Measurements from ENCODE around the gene ADSS1.
"Not testable (repeated sequence)": the region's sequence is repeated elsewhere in the genome, so short reads cannot be mapped to it uniquely, and the experiment has no call there.

The ADSS1 gene

DNA sequence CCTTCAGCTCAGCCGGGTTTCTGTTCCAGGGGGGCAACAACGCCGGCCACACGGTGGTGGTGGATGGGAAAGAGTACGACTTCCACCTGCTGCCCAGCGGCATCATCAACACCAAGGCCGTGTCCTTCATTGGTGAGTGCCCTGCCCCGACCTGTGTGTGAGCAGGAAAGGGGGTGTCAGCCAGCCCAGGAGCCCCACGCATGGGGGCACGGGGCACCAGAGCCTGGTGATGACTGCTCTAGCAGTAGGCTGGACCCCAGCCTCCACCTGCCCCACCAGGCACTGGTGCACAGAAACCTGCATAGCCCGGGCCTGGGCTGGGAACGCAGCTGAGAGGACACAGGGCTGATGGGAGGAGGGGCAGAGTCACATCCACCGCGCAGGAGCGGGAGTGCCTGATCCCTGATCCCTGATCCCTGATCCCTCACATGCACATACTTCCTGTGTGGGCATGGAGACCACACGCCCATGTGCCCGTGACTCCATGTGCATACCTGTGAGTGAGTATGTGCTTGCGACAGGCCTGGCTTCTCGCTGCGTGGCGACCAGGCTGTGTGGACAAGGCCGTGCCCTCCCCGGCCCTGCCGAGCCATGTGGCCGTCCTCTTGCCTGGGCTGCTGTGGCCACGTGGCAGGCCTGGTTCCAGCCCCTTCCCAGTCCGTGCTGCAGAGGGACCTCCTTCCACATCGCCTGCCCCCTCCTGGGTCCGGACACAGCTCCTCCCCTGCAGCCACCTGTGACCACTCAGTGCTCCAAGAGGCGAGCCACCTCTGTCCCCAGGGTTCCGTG is 11.2 kb downstream of the ADSS1 start:
- no peak for DNase-seq

DNA sequence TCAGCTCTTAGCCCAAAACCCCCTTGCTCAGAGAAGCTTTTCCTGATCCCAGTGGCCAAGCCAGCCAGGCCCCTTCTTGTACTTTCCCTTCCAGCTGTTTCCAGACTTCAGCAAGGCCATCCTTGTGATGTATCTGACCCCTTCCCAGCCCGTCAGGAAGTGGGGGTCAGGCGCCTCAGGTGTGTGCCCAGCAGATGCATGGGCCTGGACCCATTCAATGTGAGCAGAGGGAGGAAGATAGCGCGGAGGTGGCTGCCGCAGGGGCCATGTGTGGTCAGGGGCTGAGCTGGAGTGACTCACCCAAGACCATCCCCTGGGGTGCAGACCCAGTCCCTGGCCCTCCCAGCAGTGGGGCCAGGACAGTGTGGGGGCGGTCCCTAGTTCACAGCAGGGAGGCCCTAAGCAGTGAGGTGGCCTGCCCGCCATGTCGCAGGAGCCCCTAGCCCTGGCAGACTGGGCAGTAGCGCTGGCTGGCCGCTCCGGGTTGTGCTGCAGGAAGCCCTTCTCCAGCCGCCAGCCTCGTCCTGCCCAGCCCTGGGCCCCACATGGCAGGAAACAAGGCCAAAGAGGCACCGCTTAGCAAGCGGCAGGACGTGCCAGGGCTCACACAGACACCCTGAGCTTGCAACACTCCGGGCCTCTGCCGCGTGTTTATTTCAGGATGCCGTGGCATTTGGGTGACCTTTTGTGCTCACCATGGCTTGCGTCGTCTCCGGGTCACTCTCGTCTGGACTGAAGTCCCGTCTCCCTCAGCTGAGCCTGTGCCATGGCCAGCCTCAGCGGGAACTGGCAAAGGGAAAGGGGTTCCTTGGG is 12.0 kb downstream of the ADSS1 start:
- no peak for DNase-seq

DNA sequence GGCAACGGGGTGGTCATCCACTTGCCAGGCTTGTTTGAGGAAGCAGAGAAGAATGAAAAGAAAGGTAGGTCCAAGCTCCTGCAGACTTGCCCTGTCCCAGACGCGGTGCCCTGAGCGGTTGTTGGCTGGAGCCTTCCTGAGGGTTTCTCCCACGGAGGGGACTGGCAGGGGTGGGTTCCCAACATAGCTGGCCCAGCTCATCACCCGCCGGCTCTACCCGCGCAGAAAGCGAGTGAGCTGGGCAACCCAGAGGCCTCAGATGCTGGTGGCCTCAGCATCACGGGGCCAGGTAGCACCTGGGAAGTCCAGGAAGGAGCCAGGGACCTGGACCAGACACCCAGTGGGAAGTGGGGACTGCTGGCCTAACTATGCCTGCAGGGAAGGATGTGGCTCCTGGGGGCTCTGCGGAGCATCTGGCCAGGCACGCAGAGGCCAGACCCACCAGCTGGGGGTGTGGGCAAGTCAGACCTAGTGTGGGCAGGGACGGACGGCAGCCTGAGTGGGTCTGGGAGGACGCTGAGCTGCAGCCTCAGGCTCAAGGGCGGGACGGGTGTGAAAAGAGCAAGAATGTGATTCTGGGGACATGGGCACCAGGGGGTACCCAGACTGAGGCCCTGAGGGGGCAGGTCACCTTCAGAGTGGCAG is 14.5 kb downstream of the ADSS1 start:
- DNase-seq: no peak

DNA sequence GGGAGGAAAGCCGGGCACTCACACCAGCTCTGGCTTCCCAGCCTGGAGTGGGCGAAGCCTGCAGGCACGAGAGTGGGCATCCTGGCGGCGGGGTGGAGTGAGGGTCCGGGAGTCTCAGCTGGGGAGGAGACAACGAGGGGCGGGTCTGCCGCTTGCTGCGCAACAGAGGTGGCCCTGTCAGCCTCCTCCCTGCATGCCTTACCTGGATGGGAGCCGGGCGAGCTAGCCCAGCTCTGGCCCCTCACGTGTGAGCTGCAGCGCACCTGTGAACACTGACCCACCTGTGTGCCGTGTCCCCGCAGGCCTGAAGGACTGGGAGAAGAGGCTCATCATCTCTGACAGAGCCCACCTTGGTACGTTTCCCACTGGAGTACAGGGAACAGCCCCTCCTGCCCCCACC is 15.0 kb downstream of the ADSS1 start:
- no peak for DNase-seq

DNA sequence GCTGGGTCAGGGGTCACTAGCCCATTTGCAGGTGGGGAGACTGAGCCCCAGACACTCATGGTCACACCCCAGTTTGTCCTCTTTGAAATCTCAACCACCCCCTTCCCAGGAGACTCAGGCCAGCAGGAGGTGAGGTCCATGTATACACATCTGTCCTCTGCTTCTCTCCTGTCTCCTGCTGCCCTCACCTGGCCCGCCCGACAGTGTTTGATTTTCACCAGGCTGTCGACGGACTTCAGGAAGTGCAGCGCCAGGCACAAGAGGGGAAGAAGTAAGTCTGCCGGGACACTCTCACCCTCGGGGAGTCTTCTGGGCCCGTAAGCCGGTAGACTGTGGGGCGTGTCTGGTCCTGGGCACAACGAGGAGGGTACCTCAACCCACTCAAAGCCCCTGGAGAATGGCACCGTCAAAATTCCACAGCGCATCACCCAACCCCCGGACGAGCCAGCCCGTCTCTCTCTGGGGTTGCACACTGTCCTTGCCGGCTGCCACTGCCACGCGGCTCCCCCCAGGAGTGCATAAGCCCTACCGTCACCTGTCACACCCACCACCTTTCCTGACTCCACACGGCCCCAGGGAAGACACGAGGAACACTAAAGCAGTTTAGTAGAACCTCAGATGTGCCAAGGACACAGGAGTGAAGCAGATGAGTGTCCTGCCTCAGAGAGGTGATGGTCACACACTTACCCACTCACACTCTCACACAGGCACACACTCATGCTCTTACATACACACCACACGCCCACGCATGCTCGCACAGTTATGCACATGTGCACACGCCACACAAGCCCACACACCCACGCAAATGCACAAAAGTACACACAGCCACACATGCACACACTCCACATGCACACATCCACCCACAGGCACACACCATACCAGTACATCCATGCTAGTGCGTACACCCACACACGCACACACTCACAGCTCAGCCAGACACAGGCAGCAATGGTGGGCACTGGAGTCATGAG is 15.8 kb downstream of the ADSS1 start:
- no peak for DNase-seq

DNA sequence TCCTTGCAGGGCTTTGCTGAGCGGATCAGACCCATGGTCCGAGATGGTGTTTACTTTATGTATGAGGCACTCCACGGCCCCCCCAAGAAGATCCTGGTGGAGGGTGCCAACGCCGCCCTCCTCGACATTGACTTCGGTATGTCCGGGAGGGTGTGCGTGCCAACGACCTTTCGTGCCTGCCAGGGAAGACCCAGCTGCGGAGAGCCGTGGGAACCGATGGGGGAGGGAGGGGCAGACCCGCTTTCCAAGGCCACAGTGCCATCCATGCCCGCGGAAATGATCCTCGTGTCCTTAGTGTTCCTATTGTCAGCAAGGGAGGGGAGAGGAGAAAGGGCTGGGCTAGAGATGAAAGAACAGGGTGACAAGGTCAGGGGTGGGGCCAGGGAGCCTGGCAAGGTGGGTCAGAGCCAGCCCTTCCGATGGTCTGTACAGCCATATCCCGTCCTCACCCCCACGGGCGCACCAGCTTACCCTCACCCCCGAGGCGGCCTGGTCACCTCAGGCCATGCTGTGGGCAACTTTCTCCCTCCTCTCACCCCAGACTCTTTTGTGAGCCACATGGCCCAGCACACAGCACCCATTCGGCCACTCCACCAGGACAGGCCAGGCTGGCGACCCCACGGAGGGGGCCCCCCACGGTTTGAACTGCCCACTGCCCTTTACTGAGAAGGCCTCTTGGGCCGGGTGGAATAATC is 17.2 kb downstream of the ADSS1 start:
- no peak for DNase-seq

DNA sequence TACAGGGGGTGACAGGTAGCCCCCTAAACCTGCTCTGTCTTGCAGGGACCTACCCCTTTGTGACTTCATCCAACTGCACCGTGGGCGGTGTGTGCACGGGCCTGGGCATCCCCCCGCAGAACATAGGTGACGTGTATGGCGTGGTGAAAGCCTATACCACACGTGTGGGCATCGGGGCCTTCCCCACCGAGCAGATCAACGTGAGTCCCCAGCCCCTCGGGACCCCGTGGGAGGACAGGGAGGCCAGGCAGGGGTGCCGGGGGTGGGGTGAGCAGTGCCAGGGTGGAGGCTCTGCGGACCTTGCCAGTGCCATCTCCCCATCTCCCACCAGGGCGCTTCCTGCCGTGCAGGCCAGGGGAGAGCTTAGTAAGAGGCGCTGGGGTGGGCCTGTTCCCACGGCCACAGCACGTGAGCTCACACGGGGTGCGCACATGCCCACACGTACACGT is 17.8 kb downstream of the ADSS1 start:
- DNase-seq: no peak

DNA sequence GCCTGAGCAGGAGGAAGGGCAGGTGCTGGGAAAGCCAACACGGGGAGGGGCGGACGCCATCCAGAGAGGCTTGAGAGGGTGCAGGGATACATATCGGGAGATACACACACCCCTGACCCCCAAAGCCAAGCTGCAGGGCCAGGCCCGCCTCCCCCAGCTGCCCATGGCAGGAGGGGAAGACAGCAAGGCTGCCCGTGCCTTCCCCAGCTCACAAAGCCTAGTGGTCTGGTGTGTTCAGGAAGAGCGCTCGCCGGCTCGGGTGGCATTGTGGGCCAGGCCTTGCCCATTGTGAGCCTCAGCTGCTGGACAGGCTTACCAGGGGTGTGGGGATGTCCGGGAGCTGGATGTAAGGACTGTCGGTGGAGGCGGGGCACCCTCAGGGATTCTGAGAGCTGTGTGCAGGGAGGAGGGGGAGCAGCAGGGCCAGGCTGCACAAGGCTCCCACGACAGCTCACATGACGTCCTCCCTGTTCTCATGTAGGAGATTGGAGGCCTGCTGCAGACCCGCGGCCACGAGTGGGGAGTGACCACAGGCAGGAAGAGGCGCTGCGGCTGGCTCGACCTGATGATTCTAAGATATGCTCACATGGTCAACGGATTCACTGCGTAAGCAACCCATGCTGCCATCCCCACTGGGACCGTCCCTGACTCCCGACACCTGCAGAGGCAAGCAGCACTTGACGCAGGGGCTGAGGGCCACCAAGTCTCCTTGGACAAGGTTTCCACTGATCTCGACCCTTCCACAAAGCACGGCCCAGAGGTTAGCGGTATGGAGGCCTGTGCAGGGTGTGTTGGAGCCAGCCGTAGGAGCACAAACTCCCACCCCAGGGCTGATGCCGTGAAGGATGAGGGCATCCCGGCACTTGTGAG is 18.8 kb downstream of the ADSS1 start:
- no peak for DNase-seq

DNA sequence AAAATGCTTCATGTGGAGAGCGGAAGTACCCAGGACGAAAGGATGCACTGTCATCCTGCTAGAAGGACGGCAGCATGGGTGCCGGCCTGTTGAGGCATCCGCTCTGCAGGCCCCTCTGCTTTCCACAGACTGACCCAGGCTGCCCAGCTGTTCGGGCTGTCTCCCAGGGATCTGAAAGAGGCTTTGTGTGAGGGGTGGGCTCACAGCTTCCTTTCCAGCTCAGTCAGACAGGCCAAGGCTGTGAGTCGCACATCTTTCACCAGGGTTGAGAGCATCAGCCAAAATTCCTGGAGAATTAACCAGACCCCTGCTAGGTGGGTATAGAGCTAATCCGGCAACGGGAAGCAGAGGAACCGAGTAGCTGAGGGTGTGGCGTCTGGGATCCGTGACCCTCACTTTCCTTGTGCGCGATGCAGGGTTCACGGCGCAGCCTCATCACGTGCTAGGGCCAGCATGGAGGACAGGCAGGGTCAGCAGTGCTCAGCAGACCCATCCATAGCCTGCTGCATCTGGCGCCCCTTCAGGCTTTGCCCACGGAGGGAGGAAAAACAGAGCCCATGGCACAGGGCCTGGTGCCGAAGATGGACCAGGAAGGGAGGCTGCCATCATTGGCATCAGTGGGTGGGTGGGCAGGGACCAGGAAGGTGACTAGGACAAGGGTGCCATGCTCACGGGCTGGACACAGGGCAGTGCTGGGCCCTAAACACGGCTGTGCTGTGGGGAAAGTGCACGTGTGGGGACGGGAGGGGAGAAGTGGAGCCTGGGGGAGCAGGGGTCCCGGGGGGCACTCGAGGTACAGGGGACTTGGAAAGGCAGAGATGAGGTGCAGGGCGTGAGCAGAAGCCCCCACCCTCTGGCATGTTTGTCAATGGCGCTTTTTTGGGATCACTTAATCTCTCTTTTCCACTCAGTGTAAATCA is 19.7 kb downstream of the ADSS1 start:
- no peak for DNase-seq

DNA sequence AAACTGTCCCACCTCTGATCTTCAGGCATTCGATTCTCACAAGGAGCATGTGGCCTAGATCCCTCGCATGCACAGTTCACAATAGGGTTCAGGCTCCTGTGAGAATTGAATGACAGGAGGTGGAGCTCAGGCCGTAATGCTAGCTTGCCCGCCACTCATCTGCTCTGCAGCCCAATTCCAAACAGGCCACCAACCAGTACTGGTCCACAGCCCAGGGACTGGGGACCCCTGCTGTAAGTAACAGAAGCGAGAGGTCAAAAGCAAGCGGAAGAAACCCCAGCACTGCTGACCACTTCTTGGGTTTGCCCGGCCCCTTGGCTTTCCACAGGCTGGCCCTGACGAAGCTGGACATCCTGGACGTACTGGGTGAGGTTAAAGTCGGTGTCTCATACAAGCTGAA is 20.5 kb downstream of the ADSS1 start:
- DNase-seq: no peak

DNA sequence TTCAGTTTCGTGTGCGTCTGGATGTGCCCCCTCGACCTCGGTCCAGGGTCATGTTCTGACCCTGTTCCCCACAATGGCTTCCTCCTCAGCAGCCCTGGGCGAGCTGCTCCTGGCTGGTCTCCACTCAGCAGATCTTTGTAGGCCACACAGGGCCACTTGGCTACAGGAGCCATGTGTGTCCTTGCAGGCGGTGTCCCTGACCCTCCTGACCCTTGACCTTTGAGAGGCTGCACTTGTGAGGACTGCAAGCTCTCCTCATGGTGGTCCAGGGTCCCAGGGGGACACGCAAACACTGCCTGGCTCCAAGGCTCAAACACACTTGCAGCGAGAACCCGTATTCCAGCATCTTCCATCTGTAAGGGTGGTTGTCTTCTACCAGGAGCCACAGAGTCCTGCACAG is 21.4 kb downstream of the ADSS1 start:
- DNase-seq: no peak

DNA sequence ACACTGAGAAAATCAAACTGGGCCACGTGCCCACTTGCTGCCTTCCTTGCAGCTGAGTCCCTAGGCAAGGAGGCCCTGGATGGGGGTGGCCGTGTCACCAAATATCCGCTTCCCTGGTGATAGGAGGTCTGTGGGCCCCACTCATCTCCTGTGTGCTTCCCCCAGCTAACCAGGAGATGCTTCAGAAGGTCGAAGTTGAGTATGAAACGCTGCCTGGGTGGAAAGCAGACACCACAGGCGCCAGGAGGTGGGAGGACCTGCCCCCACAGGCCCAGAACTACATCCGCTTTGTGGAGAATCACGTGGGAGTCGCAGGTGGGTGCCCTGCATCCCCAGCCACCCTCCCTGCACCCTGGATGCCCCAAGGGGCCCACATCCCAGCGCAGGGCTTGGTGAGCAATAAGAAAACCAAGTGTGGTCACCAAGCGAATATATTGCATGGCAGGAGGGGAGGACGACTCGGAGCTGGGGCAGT is 22.1 kb downstream of the ADSS1 start:
- no peak for DNase-seq

DNA sequence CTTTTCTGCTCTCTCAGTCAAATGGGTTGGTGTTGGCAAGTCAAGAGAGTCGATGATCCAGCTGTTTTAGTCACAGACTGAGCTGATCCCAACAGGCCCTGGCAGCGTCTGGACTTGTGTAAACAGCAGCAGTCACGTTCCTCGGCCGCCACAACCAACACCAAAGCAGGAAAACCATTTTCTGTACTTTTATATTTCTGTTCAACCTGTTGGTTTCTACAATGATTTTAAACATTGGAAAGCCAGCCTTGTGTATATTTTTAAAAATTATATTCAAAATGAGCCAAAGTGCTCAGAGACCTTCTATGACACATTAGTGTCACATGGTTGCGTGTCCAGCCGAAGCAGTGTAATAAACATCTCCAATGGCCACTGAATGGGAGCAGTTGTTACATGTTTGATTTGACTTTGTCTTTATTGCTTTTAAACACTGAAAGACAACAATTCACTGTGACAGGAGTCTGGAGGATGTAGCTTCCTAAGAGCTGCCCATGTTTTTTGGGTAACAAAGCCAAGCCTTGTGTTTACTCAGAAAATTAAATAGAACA is 23.0 kb downstream of the ADSS1 start:
- DNase-seq: no peak

DNA sequence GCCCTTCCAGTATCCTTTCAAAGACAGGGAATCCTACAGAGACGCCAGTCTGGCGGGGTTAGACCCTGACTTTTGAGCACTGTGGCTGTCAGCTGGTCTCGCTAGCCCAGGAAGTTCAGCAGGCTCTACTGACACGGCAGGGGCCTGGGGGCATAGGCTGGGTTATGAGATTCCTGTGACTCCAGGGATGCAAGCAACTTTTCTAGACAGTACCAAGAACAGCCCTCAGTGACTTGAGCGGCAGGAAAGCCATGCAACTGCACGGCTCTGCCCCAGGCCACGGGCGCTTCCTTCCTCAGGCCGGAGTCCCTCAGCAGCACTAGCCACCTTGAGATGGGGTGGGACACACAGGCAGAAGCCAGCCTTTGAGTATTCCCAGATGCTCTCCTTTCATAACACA is 23.8 kb downstream of the ADSS1 start:
- no peak for DNase-seq

DNA sequence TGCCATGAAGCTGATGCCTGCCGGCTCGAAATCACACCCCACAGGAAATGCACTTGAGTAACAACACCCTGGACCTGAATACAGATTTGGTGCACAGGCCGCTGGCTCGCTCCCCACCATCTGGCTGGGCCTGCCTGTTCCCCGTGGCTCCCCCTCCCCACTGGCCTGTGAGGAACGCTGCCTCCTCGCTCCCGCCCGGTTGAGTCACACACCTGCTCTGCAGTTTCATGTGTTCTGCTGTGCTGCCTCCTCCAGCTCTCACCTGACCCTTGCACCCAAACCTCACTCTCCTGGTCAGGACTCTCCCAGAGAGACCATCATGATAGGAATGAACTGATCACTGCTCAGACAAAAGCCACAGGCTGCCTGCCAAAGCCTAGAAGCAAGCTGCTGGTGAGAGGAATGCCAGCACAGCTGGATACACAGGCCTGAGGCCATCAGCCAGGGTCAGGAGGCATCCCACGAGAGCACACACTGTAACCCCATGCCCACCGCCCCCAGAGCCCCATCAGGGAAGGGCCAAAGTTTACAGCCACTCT is 25.2 kb downstream of the ADSS1 start:
- no peak for DNase-seq

DNA sequence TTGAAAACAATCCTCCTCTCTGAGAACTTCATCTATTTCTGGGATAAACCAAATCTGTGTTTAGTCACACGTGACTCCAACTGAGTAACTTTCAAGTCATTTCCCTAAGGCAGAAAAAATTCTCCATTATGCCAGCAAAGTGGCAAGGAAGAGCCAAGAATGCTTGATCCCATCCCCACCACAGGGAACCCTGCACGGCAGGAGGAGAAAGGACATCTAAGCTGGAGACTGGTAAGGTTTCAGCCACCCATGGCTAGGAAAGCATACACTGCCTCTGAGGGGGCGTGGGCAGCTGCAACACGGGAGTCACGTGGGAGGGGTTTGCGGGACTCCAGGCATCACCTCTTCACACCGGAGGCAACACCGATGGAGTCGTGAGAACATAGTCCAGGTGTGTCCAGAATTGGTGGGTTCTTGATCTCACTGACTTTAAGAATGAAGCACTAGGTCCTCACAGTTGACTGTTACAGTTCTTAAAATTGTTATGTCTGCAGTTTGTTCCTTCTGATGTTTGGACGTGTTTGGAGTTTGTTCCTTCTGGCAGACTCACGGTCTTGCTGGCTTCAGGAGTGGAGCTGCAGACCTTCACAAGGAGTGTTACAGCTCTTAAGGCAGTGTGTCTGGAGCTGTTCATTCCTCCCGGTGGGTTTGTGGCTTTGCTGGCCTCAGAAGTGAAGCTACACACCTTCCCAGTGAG is 26.2 kb downstream of the ADSS1 start:
- no peak for DNase-seq

DNA sequence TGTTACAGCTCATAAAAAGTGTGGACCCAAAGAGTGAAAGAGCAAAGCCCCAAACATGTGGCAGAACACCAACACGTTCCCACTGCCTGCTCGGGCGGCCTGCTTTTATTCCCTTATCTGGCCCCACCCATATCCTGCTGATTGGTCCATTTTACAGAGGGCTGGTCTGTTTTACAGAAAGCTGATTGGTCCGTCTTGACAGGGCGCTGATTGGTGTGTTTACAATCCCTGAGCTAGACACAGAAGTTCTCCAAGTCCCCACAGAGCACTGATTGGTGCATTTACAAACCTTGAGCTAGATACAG is 26.7 kb downstream of the ADSS1 start:
- not testable (repeated sequence) for DNase-seq

Data from activated CD8-positive, alpha-beta memory T cell treated with anti-CD3 and anti-CD28 coated beads, Interleukin-2, amount 50 U/mL, for 48 hours (primary cell).